D721Med (cell line): ENCODE measurements around the gene RAF1.

Source experiments
- DNase-seq: peaks from one replicate; pipeline ENCODE4 v3.0.0; 2011; ENCODE audit warnings: low spot score; ENCODE audit not compliant: insufficient read length
- FAIRE-seq: peaks from 2 replicates; lab custom pipeline; 2011; peaks lifted over from hg19 to GRCh38; lab: Jason Lieb, UNC
- CTCF ChIP-seq: IDR thresholded peaks from 2 replicates; pipeline ENCODE4 v1.5.1; 2012; ENCODE audit warnings: mild to moderate bottlenecking, control low read depth; ENCODE audit not compliant: insufficient read depth; ENCODE audit errors: missing control alignments

RAF1 gene

GRCh38 chr3:12536423-12536822, 127.5 kb downstream of the RAF1 start:
- DNase-seq (no peak), FAIRE-seq (no peak)
- TF ChIP-seq CTCF: no peak
